K562 (cell line): ENCODE measurements around the gene SAMD11. TPM values are rescaled to one million over a fixed set of nuclear protein-coding genes. Genes with fewer than 3 reads are reported as not detected.
A peak's percentile ranks its signal among the peaks of the same experiment; 100 is the strongest.

Experiments
- BRD9 ChIP-seq: fragments of 450-650 bp; IDR thresholded peaks from 2 replicates; pipeline ENCODE4 v1.6.1; 2018; ENCODE audit warnings: low read depth; ENCODE audit not compliant: partially characterized antibody
- ETV6 ChIP-seq, 3 experiments: fragments of 150-350 bp in 1 of 3; sonication (generic) in 1 of 3; formaldehyde crosslinking in 1 of 3; IDR thresholded peaks; 2 replicates each; pipeline versions ENCODE4 v1.6.1 to v1.8.0; 2014 to 2022; ENCODE audit warnings: borderline replicate concordance in 2 of 3, low read depth in 2 of 3, antibody characterized with exemption in 1 of 3, low read length in 1 of 3, mild to moderate bottlenecking in 1 of 3, missing genetic modification reagents in 1 of 3
- HSF4 ChIP-seq: fragments of 250-450 bp; sonication (Bioruptor Pico); IDR thresholded peaks from 2 replicates; pipeline ENCODE4 v2.1.2; 2022; ENCODE audit warnings: mild to moderate bottlenecking, moderate library complexity, borderline replicate concordance
- PHF21A ChIP-seq: fragments of 450-650 bp; IDR thresholded peaks from 2 replicates; pipeline ENCODE4 v1.6.1; 2017; ENCODE audit warnings: low read depth, borderline replicate concordance
- RB1 ChIP-seq: fragments of 450-650 bp; IDR thresholded peaks from 2 replicates; pipeline ENCODE4 v1.6.1; 2017; ENCODE audit warnings: low read depth, mild to moderate bottlenecking
- SNRNP70 ChIP-seq: fragments of 200-400 bp; formaldehyde crosslinking; optimal IDR thresholded peaks from 2 replicates; pipeline ENCODE3; 2017; ENCODE audit warnings: low read depth, low read length
- ZFPM2 ChIP-seq: fragments of 250-450 bp; sonication (Bioruptor Pico); IDR thresholded peaks from 2 replicates; pipeline ENCODE4 v1.5.1; 2022; ENCODE audit warnings: mild to moderate bottlenecking
- polyA plus RNA-seq, 8 experiments: library from polyadenylated mRNA; depleted of rRNA in 4 of 8; stranded (reverse) in 5 of 8; unstranded in 3 of 8; fragments of >200 nt; fragmentation: Nextera tagmentation in 2 of 8; fragmentation: Illumina TruSeq in 1 of 8; extraction: Ambion mirVana in 2 of 8; extraction: Trizol in 1 of 8; gene quantifications; 2 replicates each; pipeline versions ENCODE4 v1.2.1 to v1.2.3, GENCODE V29; 2011 to 2014; ENCODE audit warnings: inconsistent platforms in 1 of 8, missing spikeins in 1 of 8
- total RNA-seq, 7 experiments: library from RNA; depleted of rRNA in 6 of 7; stranded (reverse); fragments of >200 nt in 6 of 7; fragmentation: Illumina TruSeq in 2 of 7; extraction: Trizol in 2 of 7; gene quantifications; 2 replicates each; pipeline versions ENCODE4 v1.2.1 to v1.2.3, GENCODE V29; 2011 to 2021; ENCODE audit warnings: low replicate concordance in 1 of 7
- TF ChIP-seq, protein P1 (sequence below): fragments of 450-650 bp; IDR thresholded peaks from 2 replicates; pipeline ENCODE4 v1.7.1; 2018; ENCODE audit warnings: mild to moderate bottlenecking, low read depth; ENCODE audit not compliant: partially characterized antibody

SAMD11 gene
- total and polyA plus RNA-seq, 9 of the 15 experiments (the other 6 are each of a cell fraction or from before 2014, with no cell fraction given), result 0.07 to 0.82 (median 0.11) TPM; not detected in 2

DNA sequence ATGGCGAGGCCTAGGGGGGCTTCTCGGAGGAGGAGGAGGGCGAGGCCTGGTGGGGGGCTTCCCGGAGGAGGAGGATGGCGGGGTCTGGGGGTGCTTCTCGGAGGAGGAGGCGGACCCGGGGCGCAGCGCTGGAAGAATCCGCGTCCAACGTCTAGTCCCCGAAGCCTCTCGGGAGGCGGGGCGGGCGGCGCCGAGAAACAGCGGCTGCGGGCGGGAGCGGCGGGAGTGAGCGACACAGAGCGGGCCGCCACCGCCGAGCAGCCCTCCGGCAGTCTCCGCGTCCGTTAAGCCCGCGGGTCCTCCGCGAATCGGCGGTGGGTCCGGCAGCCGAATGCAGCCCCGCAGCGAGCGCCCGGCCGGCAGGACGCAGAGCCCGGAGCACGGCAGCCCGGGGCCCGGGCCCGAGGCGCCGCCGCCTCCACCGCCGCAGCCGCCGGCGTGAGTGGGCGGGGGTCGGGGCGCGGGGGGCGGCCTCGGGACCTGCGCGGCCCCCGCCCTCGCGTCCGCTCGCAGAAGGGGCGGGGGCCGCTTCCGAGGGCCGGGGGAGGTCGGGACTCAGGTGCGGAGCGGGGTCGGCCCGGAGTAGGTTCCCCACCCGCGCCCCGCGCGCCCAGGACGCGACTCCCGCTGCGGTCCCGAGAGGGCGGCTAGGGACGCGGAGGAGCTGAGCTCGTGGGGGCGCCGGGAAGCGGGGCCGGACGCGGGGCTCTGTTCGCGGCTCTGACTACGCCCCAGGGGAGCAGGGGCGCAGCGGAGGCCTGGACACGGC, 36.8 kb downstream of the SAMD11 start, which contains the start of gene KLHL17 (continued):
- TF ChIP-seq ETV6 (IDR thresholded peaks at IDR 0.05; ENCODE audit: borderline replicate concordance in 1 of 2, low read depth in 2 of 2, low read length in 1 of 2) (no peak), ETV6 (CRISPR knock-in tag; IDR thresholded peaks at IDR 0.05; ENCODE audit: borderline replicate concordance) (no peak), BRD9 (no peak), ZFPM2 (CRISPR knock-in tag) (no peak), HSF4 (CRISPR knock-in tag) (no peak), SNRNP70 (no peak), PHF21A (no peak), RB1 (peak; percentile 98)
- TF ChIP-seq, protein P1, sequence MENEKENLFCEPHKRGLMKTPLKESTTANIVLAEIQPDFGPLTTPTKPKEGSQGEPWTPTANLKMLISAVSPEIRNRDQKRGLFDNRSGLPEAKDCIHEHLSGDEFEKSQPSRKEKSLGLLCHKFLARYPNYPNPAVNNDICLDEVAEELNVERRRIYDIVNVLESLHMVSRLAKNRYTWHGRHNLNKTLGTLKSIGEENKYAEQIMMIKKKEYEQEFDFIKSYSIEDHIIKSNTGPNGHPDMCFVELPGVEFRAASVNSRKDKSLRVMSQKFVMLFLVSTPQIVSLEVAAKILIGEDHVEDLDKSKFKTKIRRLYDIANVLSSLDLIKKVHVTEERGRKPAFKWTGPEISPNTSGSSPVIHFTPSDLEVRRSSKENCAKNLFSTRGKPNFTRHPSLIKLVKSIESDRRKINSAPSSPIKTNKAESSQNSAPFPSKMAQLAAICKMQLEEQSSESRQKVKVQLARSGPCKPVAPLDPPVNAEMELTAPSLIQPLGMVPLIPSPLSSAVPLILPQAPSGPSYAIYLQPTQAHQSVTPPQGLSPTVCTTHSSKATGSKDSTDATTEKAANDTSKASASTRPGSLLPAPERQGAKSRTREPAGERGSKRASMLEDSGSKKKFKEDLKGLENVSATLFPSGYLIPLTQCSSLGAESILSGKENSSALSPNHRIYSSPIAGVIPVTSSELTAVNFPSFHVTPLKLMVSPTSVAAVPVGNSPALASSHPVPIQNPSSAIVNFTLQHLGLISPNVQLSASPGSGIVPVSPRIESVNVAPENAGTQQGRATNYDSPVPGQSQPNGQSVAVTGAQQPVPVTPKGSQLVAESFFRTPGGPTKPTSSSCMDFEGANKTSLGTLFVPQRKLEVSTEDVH, result no peak
